HFFc6 (cell line): ENCODE measurements around the gene SARS2. TPM values are rescaled to one million over a fixed set of nuclear protein-coding genes. Genes with fewer than 3 reads are reported as not detected.
"Not testable (repeated sequence)": the region's sequence is repeated elsewhere in the genome, so short reads cannot be mapped to it uniquely, and the experiment has no call there.

Experiments
- DNase-seq: peaks from one replicate; pipeline ENCODE4 v3.0.0-alpha.2; 2018
- H3K27ac Mint-ChIP-seq: 2 replicates; pipeline ENCODE4 v1.8.0; 2020; ENCODE audit warnings: mild to moderate bottlenecking, mixed read lengths
- H3K27me3 Mint-ChIP-seq: 2 replicates; pipeline ENCODE4 v1.8.0; 2021; ENCODE audit warnings: mild to moderate bottlenecking, moderate library complexity, mixed read lengths; ENCODE audit not compliant: insufficient read depth
- H3K36me3 Mint-ChIP-seq: 2 replicates; pipeline ENCODE4 v1.8.0; 2021; ENCODE audit warnings: low read depth, mixed read lengths
- H3K4me1 Mint-ChIP-seq: 2 replicates; pipeline ENCODE4 v1.8.0; 2020; ENCODE audit warnings: low read depth, mixed read lengths
- H3K4me3 Mint-ChIP-seq: 2 replicates; pipeline ENCODE4 v1.8.0; 2020; ENCODE audit warnings: mild to moderate bottlenecking, moderate library complexity, mixed read lengths
- H3K9me3 Mint-ChIP-seq: 2 replicates; pipeline ENCODE4 v1.8.0; 2020; ENCODE audit warnings: mild to moderate bottlenecking, mixed read lengths
- CTCF ChIP-seq: fragments of 200-600 bp; sonication (generic); IDR thresholded peaks from 2 replicates; pipeline ENCODE4 v1.5.0; 2021; ENCODE audit warnings: antibody characterized with exemption, mild to moderate bottlenecking
- total RNA-seq, 6 experiments: library from RNA; stranded (reverse); fragmentation: NEBNext Ultra II Directional; extraction: Animal tissue kit (Norgen Biotek cat#: 25700); gene quantifications; 2 replicates in 1 of 6; 3 replicates in 5 of 6; pipeline ENCODE4 v1.2.3, GENCODE V29; 2021

SARS2 gene
- total RNA-seq, 6 experiments from 2014 or later, result 18.7 to 25.1 (median 22.7) TPM

- TF ChIP-seq CTCF, result no peak
- no peak overlapping the region for H3K4me3 Mint-ChIP-seq
- no peaks in the 10 kb centered on the region; the same call in none of the 2 replicates for H3K27me3 Mint-ChIP-seq
- H3K4me1 Mint-ChIP-seq, result no peaks in the 10 kb centered on the region
- H3K36me3 Mint-ChIP-seq, result peaks cover 6% of the 10 kb centered on the region
- DNase-seq, result no peak
- H3K27ac Mint-ChIP-seq, result no peak overlapping the region
- H3K9me3 Mint-ChIP-seq, result no peaks in the 10 kb centered on the region
Observed at GRCh38 chr19:38944981-38945506, 14.5 kb upstream of the SARS2 start.

GRCh38 chr19:38942471-38943181, 12.1 kb upstream of the SARS2 start:
- H3K4me3 Mint-ChIP-seq, result no peak overlapping the region
- H3K36me3 Mint-ChIP-seq, result peaks cover 6% of the 10 kb centered on the region
- no peaks in the 10 kb centered on the region for H3K4me1 Mint-ChIP-seq
- H3K27me3 Mint-ChIP-seq, result no peaks in the 10 kb centered on the region; the same call in none of the 2 replicates
- DNase-seq, result no peak
- H3K27ac Mint-ChIP-seq, result no peak overlapping the region
- no peaks in the 10 kb centered on the region for H3K9me3 Mint-ChIP-seq
- TF ChIP-seq CTCF, result no peak

GRCh38 chr19:38941979-38942378, 11.4 kb upstream of the SARS2 start:
- Mint-ChIP-seq H3K4me3 (no peak overlapping the region), H3K27me3 (no peaks in the 10 kb centered on the region; the same call in none of the 2 replicates), H3K4me1 (no peaks in the 10 kb centered on the region), H3K9me3 (no peaks in the 10 kb centered on the region), H3K36me3 (peaks cover 6% of the 10 kb centered on the region), H3K27ac (no peak overlapping the region)
- TF ChIP-seq CTCF, result no peak
- DNase-seq, result no peak

- H3K27me3 Mint-ChIP-seq, result not testable (repeated sequence)
Observed at GRCh38 chr19:38941466-38941865, 10.9 kb upstream of the SARS2 start.

GRCh38 chr19:38939957-38940356, 9.4 kb upstream of the SARS2 start:
- H3K4me1 Mint-ChIP-seq, result no peaks in the 10 kb centered on the region
- H3K9me3 Mint-ChIP-seq, result no peaks in the 10 kb centered on the region
- DNase-seq, result no peak
- no peak overlapping the region for H3K27ac Mint-ChIP-seq
- H3K4me3 Mint-ChIP-seq, result no peak overlapping the region
- H3K27me3 Mint-ChIP-seq, result no peaks in the 10 kb centered on the region; the same call in none of the 2 replicates
- peaks cover 13% of the 10 kb centered on the region for H3K36me3 Mint-ChIP-seq
- TF ChIP-seq CTCF, result no peak

More at GRCh38 chr19:38941466-38941865, 10.9 kb upstream of the SARS2 start:
- not testable (repeated sequence) for H3K9me3 Mint-ChIP-seq, H3K36me3 Mint-ChIP-seq, H3K4me1 Mint-ChIP-seq, DNase-seq, H3K4me3 Mint-ChIP-seq, H3K27ac Mint-ChIP-seq

GRCh38 chr19:38933544-38933943, 3.0 kb upstream of the SARS2 start:
- no peak overlapping the region for H3K4me3 Mint-ChIP-seq
- no peak for DNase-seq

More at GRCh38 chr19:38933544-38933943, 3.0 kb upstream of the SARS2 start:
- H3K27me3 Mint-ChIP-seq, result no peaks in the 10 kb centered on the region; the same call in 1 of the 2 replicates
- H3K9me3 Mint-ChIP-seq, result no peaks in the 10 kb centered on the region
- TF ChIP-seq CTCF, result no peak
- H3K36me3 Mint-ChIP-seq, result peaks cover 30% of the 10 kb centered on the region
- H3K4me1 Mint-ChIP-seq, result peaks cover 20% of the 10 kb centered on the region
- no peak overlapping the region for H3K27ac Mint-ChIP-seq
